Stomach (tissue), 4 donors: ENCODE results near the gene LGALS3BP.

Experiments used
- POLR2AphosphoS5 ChIP-seq, 3 donors: sonication (generic); formaldehyde crosslinking; IDR thresholded peaks; one replicate each; pipeline ENCODE4 v1.6.1; 2016; ENCODE audit warnings: antibody characterized with exemption in 3 of 3
- TF ChIP-seq, protein P1 (sequence below), 7 experiments: fragments of 450-650 bp in 4 of 7; fragments of 200-600 bp in 3 of 7; sonication (generic) in 3 of 7; IDR thresholded peaks; one replicate each; pipeline ENCODE4 v1.5.1; 2016 to 2019; ENCODE audit warnings: antibody characterized with exemption in 7 of 7, control low read depth in 2 of 7, mild to moderate bottlenecking in 1 of 7

DNA sequence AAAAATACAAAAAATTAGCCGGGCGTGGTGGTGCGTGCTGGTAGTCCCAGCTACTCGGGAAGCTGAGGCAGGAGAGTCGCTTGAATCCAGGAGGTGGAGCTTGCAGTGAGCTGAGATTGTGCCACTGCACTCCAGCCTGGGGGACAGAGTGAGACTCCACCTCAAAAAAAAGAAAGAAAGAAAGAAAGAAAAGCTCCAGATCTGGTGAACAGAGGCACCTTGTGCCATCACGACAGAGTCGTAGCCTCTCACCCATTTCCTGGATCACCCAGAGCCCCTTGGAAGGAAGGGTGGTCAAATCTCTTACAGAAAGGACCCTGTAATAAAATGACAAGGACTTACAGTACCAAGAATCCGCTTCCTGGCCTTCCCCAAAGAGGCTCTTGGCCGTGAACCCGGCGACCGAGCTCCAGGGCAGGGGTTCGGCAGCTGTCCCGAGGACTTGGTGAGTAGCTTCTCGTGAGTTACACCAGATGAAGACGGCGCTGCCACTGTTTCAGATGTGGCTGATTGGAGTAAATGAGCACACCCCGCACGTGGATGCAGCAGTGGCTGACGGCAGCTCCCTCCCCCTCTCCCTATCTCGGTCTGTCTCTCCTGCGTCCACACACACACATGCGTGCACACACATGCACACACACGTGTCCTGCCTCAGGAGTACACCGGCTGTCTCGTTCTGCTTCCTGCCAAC, 13.5 kb downstream of the LGALS3BP start:
- TF ChIP-seq, protein P1, sequence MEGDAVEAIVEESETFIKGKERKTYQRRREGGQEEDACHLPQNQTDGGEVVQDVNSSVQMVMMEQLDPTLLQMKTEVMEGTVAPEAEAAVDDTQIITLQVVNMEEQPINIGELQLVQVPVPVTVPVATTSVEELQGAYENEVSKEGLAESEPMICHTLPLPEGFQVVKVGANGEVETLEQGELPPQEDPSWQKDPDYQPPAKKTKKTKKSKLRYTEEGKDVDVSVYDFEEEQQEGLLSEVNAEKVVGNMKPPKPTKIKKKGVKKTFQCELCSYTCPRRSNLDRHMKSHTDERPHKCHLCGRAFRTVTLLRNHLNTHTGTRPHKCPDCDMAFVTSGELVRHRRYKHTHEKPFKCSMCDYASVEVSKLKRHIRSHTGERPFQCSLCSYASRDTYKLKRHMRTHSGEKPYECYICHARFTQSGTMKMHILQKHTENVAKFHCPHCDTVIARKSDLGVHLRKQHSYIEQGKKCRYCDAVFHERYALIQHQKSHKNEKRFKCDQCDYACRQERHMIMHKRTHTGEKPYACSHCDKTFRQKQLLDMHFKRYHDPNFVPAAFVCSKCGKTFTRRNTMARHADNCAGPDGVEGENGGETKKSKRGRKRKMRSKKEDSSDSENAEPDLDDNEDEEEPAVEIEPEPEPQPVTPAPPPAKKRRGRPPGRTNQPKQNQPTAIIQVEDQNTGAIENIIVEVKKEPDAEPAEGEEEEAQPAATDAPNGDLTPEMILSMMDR (IDR thresholded peaks at IDR 0.05) = no peak
- no peak for TF ChIP-seq POLR2AphosphoS5 (IDR thresholded peaks at IDR 0.05)
